A673 (cell line): ENCODE measurements around the gene PRR5L. TPM values are rescaled to one million over a fixed set of nuclear protein-coding genes. Genes with fewer than 3 reads are reported as not detected.
"Not testable (repeated sequence)": the region's sequence is repeated elsewhere in the genome, so short reads cannot be mapped to it uniquely, and the experiment has no call there.

Experiments
- BruUV-seq: library from RNA; stranded (reverse); fragments of 400-500 nt; replicated peaks from 2 replicates; lab custom pipeline; 2021; lab: Mats Ljungman, UMichigan
- CTCF ChIA-PET: fragments of 300-600 bp; sonication (Branson Sonifier 250); formaldehyde crosslinking; loops from one replicate; lab custom pipeline; 2022; ENCODE audit warnings: antibody characterized with exemption; lab: Charles Lee
- POLR2A ChIA-PET: fragments of 300-600 bp; sonication (Branson Sonifier 250); formaldehyde crosslinking; loops from one replicate; lab custom pipeline; 2022; ENCODE audit warnings: antibody characterized with exemption; ENCODE audit not compliant: low non-redundant PET; lab: Charles Lee
- DNase-seq: peaks from one replicate; pipeline ENCODE4 v3.0.0-alpha.2; 2015; ENCODE audit warnings: low spot score
- H3K27ac ChIP-seq: fragments of 200-600 bp; sonication (generic); 2 replicates; pipeline ENCODE4 v1.5.1; 2016; ENCODE audit warnings: mixed run types, low read depth, mild to moderate bottlenecking, mixed read lengths, antibody characterized with exemption, low read length; ENCODE audit not compliant: poor library complexity, severe bottlenecking
- H3K27me3 ChIP-seq: fragments of 200-600 bp; sonication (generic); replicated peaks from 2 replicates; pipeline ENCODE4 v1.6.1; 2017; ENCODE audit warnings: mixed run types, low read depth, mild to moderate bottlenecking, mixed read lengths, antibody characterized with exemption, low read length; ENCODE audit not compliant: insufficient read depth, poor library complexity
- H3K36me3 ChIP-seq: fragments of 200-600 bp; sonication (generic); 2 replicates; pipeline ENCODE4 v1.6.1; 2016; ENCODE audit warnings: mixed run types, mild to moderate bottlenecking, mixed read lengths, antibody characterized with exemption, low read length; ENCODE audit not compliant: insufficient read depth, poor library complexity, severe bottlenecking
- H3K4me1 ChIP-seq: fragments of 200-600 bp; sonication (generic); 2 replicates; pipeline ENCODE4 v1.6.1; 2017; ENCODE audit warnings: mixed run types, mild to moderate bottlenecking, mixed read lengths, antibody characterized with exemption, low read length; ENCODE audit not compliant: insufficient read depth, poor library complexity, severe bottlenecking
- H3K4me3 ChIP-seq: fragments of 200-600 bp; sonication (generic); 2 replicates; pipeline ENCODE4 v1.5.1; 2016; ENCODE audit warnings: low read depth, mixed run types, mild to moderate bottlenecking, mixed read lengths, low read length; ENCODE audit not compliant: poor library complexity, severe bottlenecking
- H3K9me3 ChIP-seq: fragments of 200-600 bp; sonication (generic); 2 replicates; pipeline ENCODE4 v1.6.1; 2016; ENCODE audit warnings: mixed run types, low read depth, mild to moderate bottlenecking, mixed read lengths, antibody characterized with exemption, low read length; ENCODE audit not compliant: poor library complexity, severe bottlenecking
- CTCF ChIP-seq: fragments of 300-800, 200-600 bp; sonication (generic); conservative IDR thresholded peaks from 2 replicates; pipeline ENCODE4 v1.5.1; 2017; ENCODE audit warnings: low read depth, mild to moderate bottlenecking, antibody characterized with exemption, low read length, moderate library complexity, mixed read lengths
- EZH2 ChIP-seq: fragments of 200-600 bp; sonication (generic); IDR thresholded peaks from 2 replicates; pipeline ENCODE4 v1.6.1; 2017; ENCODE audit warnings: borderline replicate concordance, low read depth, mild to moderate bottlenecking, mixed read lengths, antibody characterized with exemption, low read length; ENCODE audit not compliant: poor library complexity, severe bottlenecking
- intact Hi-C: fragments of 100-400 bp; cut with micrococcal nuclease; formaldehyde crosslinking; loops from one replicate; pipeline ENCODE4 v1.10.0; 2022; ENCODE audit not compliant: unreplicated experiment
- total RNA-seq: library from RNA; stranded (reverse); gene quantifications from 2 replicates; pipeline ENCODE4 v1.2.3, GENCODE V29; 2021

Gene PRR5L
- total RNA-seq, 1 experiment from 2014 or later, result 102 TPM

DNA sequence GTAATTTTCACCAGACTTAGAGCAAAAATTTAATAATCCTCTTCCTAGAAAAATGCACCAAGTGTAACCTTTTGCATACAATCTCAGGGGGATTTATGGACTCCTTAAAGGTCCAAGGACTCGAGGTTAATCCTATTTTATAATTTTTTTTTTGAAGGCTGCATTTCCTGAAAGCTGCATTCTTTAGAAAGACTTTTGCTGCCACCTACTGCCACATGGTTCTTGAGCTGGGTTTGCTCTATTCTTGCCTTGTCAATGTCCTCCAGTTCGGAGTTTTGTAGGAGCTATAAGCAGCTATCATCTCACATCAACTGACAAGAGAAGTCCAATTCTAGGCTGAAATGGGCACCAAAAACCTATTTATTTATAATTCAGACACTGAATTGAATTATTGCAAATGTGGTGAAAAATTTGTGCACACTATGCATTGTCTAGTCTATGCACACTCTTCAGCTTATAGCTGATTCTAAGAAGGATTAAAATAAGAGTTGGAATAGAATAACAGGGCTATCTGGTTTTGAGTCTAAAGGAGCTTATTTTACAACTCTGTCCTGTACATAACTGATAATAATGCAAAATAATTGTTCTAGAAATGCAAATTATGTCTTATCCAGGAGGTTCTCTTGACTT, 182.7 kb downstream of the PRR5L start:
- H3K27ac ChIP-seq, result no peak overlapping the region
- TF ChIP-seq EZH2, result no peak
- TF ChIP-seq CTCF, result peak; percentile 98
- intact Hi-C loops, result loop anchor here (1.0 to 5.0 kb wide), 5 partner anchors 97 to 992 kb away; no protein-coding TSS in a partner anchor
- H3K36me3 ChIP-seq, result no peaks in the 10 kb centered on the region
- ChIA-PET POLR2A (interaction anchor here (0.6 kb wide), 1 partner anchor 56 kb away, joined by 3 read pairs; no protein-coding TSS in a partner anchor), CTCF (interaction anchor here (0.6 to 4.1 kb wide), 21 partner anchors 8 to 657 kb away, joined by 3 to 49 read pairs (median 4); no protein-coding TSS in a partner anchor)
- no peak overlapping the region for H3K4me3 ChIP-seq
- peak; percentile 93 for DNase-seq
- peaks cover 14% of the 10 kb centered on the region for H3K4me1 ChIP-seq
- no TSS peak for BruUV-seq
- H3K27me3 ChIP-seq, result no peaks in the 10 kb centered on the region
- H3K9me3 ChIP-seq, result no peaks in the 10 kb centered on the region

DNA sequence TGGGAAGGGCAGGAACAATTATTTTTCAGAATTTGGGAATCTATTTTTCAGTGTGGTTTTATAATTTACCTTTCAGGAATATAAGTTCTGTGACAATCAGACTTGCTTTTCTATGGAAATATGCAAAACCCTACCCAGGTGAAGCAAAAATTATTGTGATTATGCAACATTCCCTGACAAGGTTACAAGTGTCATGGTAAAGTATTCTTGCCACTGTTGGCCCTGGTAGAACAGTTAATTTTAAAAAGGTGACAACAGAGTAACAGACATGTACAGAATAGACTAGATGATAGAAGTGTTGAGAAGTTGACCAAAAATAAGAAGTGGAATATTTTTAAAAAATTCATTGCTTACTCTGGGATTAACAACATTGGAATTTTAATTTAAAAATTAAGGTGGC, 184.7 kb downstream of the PRR5L start:
- POLR2A ChIA-PET, result interaction anchor here (1.1 kb wide), 1 partner anchor 191 kb away, joined by 3 read pairs; no protein-coding TSS in a partner anchor
- BruUV-seq, result no TSS peak
- Histone ChIP-seq H3K4me3 (no peak overlapping the region), H3K27me3 (no peaks in the 10 kb centered on the region), H3K36me3 (no peaks in the 10 kb centered on the region), H3K4me1 (peaks cover 26% of the 10 kb centered on the region), H3K9me3 (no peaks in the 10 kb centered on the region), H3K27ac (no peak overlapping the region)
- intact Hi-C loops, result loop anchor here (2.0 kb wide), 1 partner anchor 864 kb away; no protein-coding TSS in a partner anchor
- DNase-seq, result no peak
- TF ChIP-seq EZH2 (no peak), CTCF (no peak)
- CTCF ChIA-PET, result interaction anchor here (3.9 to 4.1 kb wide), 2 partner anchors 189 to 659 kb away, joined by 22 to 49 read pairs; no protein-coding TSS in a partner anchor

- DNase-seq, BruUV-seq, CTCF ChIA-PET, H3K36me3 ChIP-seq, H3K9me3 ChIP-seq, H3K27me3 ChIP-seq, intact Hi-C loops, POLR2A ChIA-PET, H3K4me3 ChIP-seq, H3K27ac ChIP-seq: not testable (repeated sequence)
- H3K4me1 ChIP-seq, result peaks cover 46% of the 10 kb centered on the region
These were observed 187.0 kb downstream of the PRR5L start for GRCh38 chr11:36483042-36483441.
